Endodermal cell (in vitro differentiated cells): ENCODE results near the gene ANKMY1. TPM values are rescaled to one million over a fixed set of nuclear protein-coding genes. Genes with fewer than 3 reads are reported as not detected.
A peak's percentile ranks its signal among the peaks of the same experiment; 100 is the strongest.

Source experiments
- DNase-seq: peaks from one replicate; pipeline ENCODE4 v3.0.0-alpha.2; 2017
- H3K27ac ChIP-seq: 2 replicates; pipeline ENCODE4 v1.5.1; 2013; ENCODE audit warnings: mild to moderate bottlenecking, low read depth, low read length, moderate library complexity
- H3K27me3 ChIP-seq: 2 replicates; pipeline ENCODE4 v1.6.1; 2013; ENCODE audit warnings: mild to moderate bottlenecking, low read length, moderate library complexity; ENCODE audit not compliant: insufficient read depth, control insufficient read depth, poor library complexity, severe bottlenecking
- H3K36me3 ChIP-seq: 2 replicates; pipeline ENCODE4 v1.7.0; 2013; ENCODE audit warnings: mild to moderate bottlenecking, low read length, moderate library complexity; ENCODE audit not compliant: control insufficient read depth, insufficient read depth
- H3K4me1 ChIP-seq: one replicate; pipeline ENCODE4 v1.7.0; 2013; ENCODE audit warnings: low read length; ENCODE audit not compliant: control insufficient read depth, insufficient read depth
- H3K4me3 ChIP-seq: 2 replicates; pipeline ENCODE4 v1.5.1; 2013; ENCODE audit warnings: mild to moderate bottlenecking, low read length, moderate library complexity
- H3K9ac ChIP-seq: 2 replicates; pipeline ENCODE4 v1.6.1; 2013; ENCODE audit warnings: mild to moderate bottlenecking, low read length, moderate library complexity; ENCODE audit not compliant: poor library complexity, severe bottlenecking; ENCODE audit errors: extremely low read depth
- H3K9me3 ChIP-seq: 2 replicates; pipeline ENCODE4 v1.6.1; 2013; ENCODE audit warnings: mild to moderate bottlenecking, low read length, moderate library complexity; ENCODE audit not compliant: control insufficient read depth
- H3K27ac Mint-ChIP-seq: 2 replicates; pipeline ENCODE4 v1.8.0; 2020; ENCODE audit warnings: mixed read lengths
- H3K27me3 Mint-ChIP-seq: 2 replicates; pipeline ENCODE4 v1.8.0; 2021; ENCODE audit warnings: mild to moderate bottlenecking, mixed read lengths; ENCODE audit not compliant: insufficient read depth
- H3K36me3 Mint-ChIP-seq: 2 replicates; pipeline ENCODE4 v1.8.0; 2020; ENCODE audit warnings: low read depth, mixed read lengths
- H3K4me1 Mint-ChIP-seq: 2 replicates; pipeline ENCODE4 v1.8.0; 2020; ENCODE audit warnings: mixed read lengths
- H3K4me3 Mint-ChIP-seq: 2 replicates; pipeline ENCODE4 v1.8.0; 2020; ENCODE audit warnings: mild to moderate bottlenecking, moderate library complexity, mixed read lengths
- H3K9me3 Mint-ChIP-seq: 2 replicates; pipeline ENCODE4 v1.8.0; 2020; ENCODE audit warnings: mild to moderate bottlenecking, mixed read lengths
- CTCF ChIP-seq: fragments of 200-600 bp; sonication (generic); conservative IDR thresholded peaks from 2 replicates; pipeline ENCODE4 v1.5.0; 2021; ENCODE audit warnings: antibody characterized with exemption, mild to moderate bottlenecking
- WGBS, 2 experiments: methylation state at CpG; one replicate each; pipeline versions ENCODE4 v1.1.5 to v1.1.7; 2013; ENCODE audit warnings: missing lambda C conversion rate in 2 of 2, mixed read lengths in 1 of 2; ENCODE audit not compliant: insufficient coverage in 1 of 2, insufficient read length in 1 of 2; 5-methylcytosine and 5-hydroxymethylcytosine counted together
- total RNA-seq, 2 donors: library from RNA; stranded (reverse); fragmentation: NEBNext Ultra II Directional in 1 of 2; extraction: Animal tissue kit (Norgen Biotek cat#: 25700) in 1 of 2; gene quantifications; 2 replicates in 1 of 2; 3 replicates in 1 of 2; pipeline ENCODE4 v1.2.1, GENCODE V29; 2021

Gene ANKMY1
- total RNA-seq, 2 donors from 2014 or later: 7.4 to 13.3 TPM

- Histone ChIP-seq H3K9ac (no peak overlapping the region), H3K27me3 (peaks cover 11% of the 10 kb centered on the region), H3K4me3 (no peak overlapping the region), H3K9me3 (no peaks in the 10 kb centered on the region), H3K27ac (no peak overlapping the region), H3K4me1 (peaks cover 18% of the 10 kb centered on the region), H3K36me3 (no peaks in the 10 kb centered on the region)
- no peak overlapping the region for H3K27ac Mint-ChIP-seq
- no peak overlapping the region for H3K4me3 Mint-ChIP-seq
- peaks cover 17% of the 10 kb centered on the region for H3K27me3 Mint-ChIP-seq
- DNase-seq: no peak
- H3K9me3 Mint-ChIP-seq: no peaks in the 10 kb centered on the region
- no peaks in the 10 kb centered on the region for H3K36me3 Mint-ChIP-seq
- WGBS, 2 experiments: 92 to 97% methylated on average over 4 to 11 of the region's 11 CpGs
- H3K4me1 Mint-ChIP-seq: peaks cover 10% of the 10 kb centered on the region
- TF ChIP-seq CTCF: no peak
Observed at GRCh38 chr2:240570531-240571313, 12.9 kb upstream of the ANKMY1 start.

- Histone ChIP-seq H3K4me1 (peaks cover 18% of the 10 kb centered on the region), H3K27me3 (peaks cover 11% of the 10 kb centered on the region), H3K36me3 (no peaks in the 10 kb centered on the region), H3K4me3 (no peak overlapping the region), H3K9me3 (no peaks in the 10 kb centered on the region), H3K9ac (no peak overlapping the region), H3K27ac (no peak overlapping the region)
- Mint-ChIP-seq H3K27me3 (peaks cover 17% of the 10 kb centered on the region), H3K27ac (no peak overlapping the region), H3K4me1 (peaks cover 10% of the 10 kb centered on the region), H3K4me3 (peak overlapping the region; percentile 63), H3K36me3 (no peaks in the 10 kb centered on the region), H3K9me3 (no peaks in the 10 kb centered on the region)
- DNase-seq: no peak
- 92 to 94% methylated on average over 8 to 15 of the region's 15 CpGs for WGBS, 2 experiments
- no peak for TF ChIP-seq CTCF
Observed at GRCh38 chr2:240569998-240570530, 12.3 kb upstream of the ANKMY1 start.

- TF ChIP-seq CTCF: no peak
- H3K27ac Mint-ChIP-seq: no peak overlapping the region
- peaks cover 10% of the 10 kb centered on the region for H3K4me1 Mint-ChIP-seq
- H3K4me3 Mint-ChIP-seq: peak overlapping the region; percentile 63
- H3K9me3 Mint-ChIP-seq: no peaks in the 10 kb centered on the region
- peaks cover 17% of the 10 kb centered on the region for H3K27me3 Mint-ChIP-seq
- H3K4me1 ChIP-seq: peaks cover 18% of the 10 kb centered on the region
- H3K27ac ChIP-seq: no peak overlapping the region
- no peaks in the 10 kb centered on the region for H3K36me3 Mint-ChIP-seq
- peak overlapping the region; percentile 82 for H3K4me3 ChIP-seq
- H3K36me3 ChIP-seq: no peaks in the 10 kb centered on the region
- H3K9me3 ChIP-seq: no peaks in the 10 kb centered on the region
- DNase-seq: no peak
- WGBS, 2 experiments: 87 to 95% methylated on average over 5 to 9 of the region's 9 CpGs
- H3K9ac ChIP-seq: no peak overlapping the region
- peaks cover 11% of the 10 kb centered on the region for H3K27me3 ChIP-seq
Observed at GRCh38 chr2:240569523-240569997, 11.8 kb upstream of the ANKMY1 start.
